HEK293 (cell line): Measurements from ENCODE around the gene SPEG.
A peak's percentile ranks its signal among the peaks of the same experiment; 100 is the strongest.

Experiments
- CTCF ChIA-PET: fragments of 350-600 bp; formaldehyde crosslinking; extraction: SDS; loops from one replicate; lab custom pipeline; 2021; ENCODE audit warnings: antibody characterized with exemption; lab: Yijun Ruan, JAX
- POLR2A ChIA-PET: fragments of 300-600 bp; formaldehyde crosslinking; extraction: SDS; loops from one replicate; lab custom pipeline; 2020; ENCODE audit warnings: antibody characterized with exemption, inconsistent platforms; lab: Yijun Ruan, JAX
- H3K27ac ChIP-seq: fragments of 200-500 bp; sonication (Bioruptor generic); 2 replicates; pipeline ENCODE4 v1.5.1; 2014; ENCODE audit warnings: low read depth, low read length, control low read depth, inconsistent platforms; ENCODE audit errors: extremely low read depth
- H3K36me3 ChIP-seq, 2 experiments: fragments of 200-500 bp in 1 of 2; sonication (Bioruptor generic) in 1 of 2; 1 replicate in 1 of 2; 2 replicates in 1 of 2; pipeline ENCODE4 v1.5.1; 2014 to 2017; ENCODE audit warnings: inconsistent platforms in 2 of 2, low read length in 2 of 2; ENCODE audit not compliant: control insufficient read depth in 2 of 2, insufficient read depth in 1 of 2
- H3K4me1 ChIP-seq: fragments of 200-500 bp; sonication (Bioruptor generic); 2 replicates; pipeline ENCODE4 v1.5.1; 2014; ENCODE audit warnings: mild to moderate bottlenecking, low read length, inconsistent platforms; ENCODE audit not compliant: control insufficient read depth, insufficient read depth
- H3K4me3 ChIP-seq: 2 replicates; pipeline ENCODE4 v1.5.1; 2011; ENCODE audit warnings: low read depth, mild to moderate bottlenecking, control low read depth, low read length, moderate library complexity
- H3K9me3 ChIP-seq: fragments of 200-500 bp; sonication (Bioruptor generic); 2 replicates; pipeline ENCODE4 v1.5.1; 2014; ENCODE audit warnings: low read depth, low read length, inconsistent platforms; ENCODE audit not compliant: control insufficient read depth, insufficient read depth
- KLF1 ChIP-seq: fragments of 450-650 bp; formaldehyde crosslinking; IDR thresholded peaks from 2 replicates; pipeline ENCODE4 v1.5.1; 2016; ENCODE audit warnings: missing biosample characterization, missing genetic modification characterization
- MYNN ChIP-seq: fragments of 450-650 bp; formaldehyde crosslinking; IDR thresholded peaks from 2 replicates; pipeline ENCODE4 v1.5.1; 2016; ENCODE audit warnings: missing biosample characterization, missing genetic modification characterization, borderline replicate concordance
- REPIN1 ChIP-seq: fragments of 450-650 bp; formaldehyde crosslinking; IDR thresholded peaks from 2 replicates; pipeline ENCODE4 v1.5.1; 2017; ENCODE audit warnings: missing biosample characterization, missing genetic modification characterization, low read depth
- ZEB2 ChIP-seq: fragments of 450-650 bp; formaldehyde crosslinking; IDR thresholded peaks from 2 replicates; pipeline ENCODE4 v1.5.1; 2016; ENCODE audit warnings: missing biosample characterization, missing genetic modification characterization
- ZFP37 ChIP-seq: fragments of 450-650 bp; formaldehyde crosslinking; IDR thresholded peaks from 2 replicates; pipeline ENCODE4 v1.5.1; 2016; ENCODE audit warnings: missing biosample characterization, missing genetic modification characterization
- ZNF530 ChIP-seq: fragments of 450-650 bp; formaldehyde crosslinking; IDR thresholded peaks from 2 replicates; pipeline ENCODE4 v1.5.1; 2016; ENCODE audit warnings: low read depth, missing biosample characterization, missing genetic modification characterization
- ZNF549 ChIP-seq: fragments of 450-650 bp; IDR thresholded peaks from 2 replicates; pipeline ENCODE4 v1.5.1; 2018; ENCODE audit warnings: missing biosample characterization, missing genetic modification characterization, mild to moderate bottlenecking, inconsistent platforms, moderate library complexity
- ZNF558 ChIP-seq: fragments of 450-650 bp; formaldehyde crosslinking; IDR thresholded peaks from 2 replicates; pipeline ENCODE4 v1.5.1; 2016; ENCODE audit warnings: missing biosample characterization, missing genetic modification characterization
- ZNF664 ChIP-seq: fragments of 450-650 bp; formaldehyde crosslinking; IDR thresholded peaks from 2 replicates; pipeline ENCODE4 v1.5.1; 2016; ENCODE audit warnings: missing biosample characterization, missing genetic modification characterization
- ZNF670 ChIP-seq: fragments of 450-650 bp; formaldehyde crosslinking; IDR thresholded peaks from 2 replicates; pipeline ENCODE4 v1.5.1; 2016; ENCODE audit warnings: missing biosample characterization, missing genetic modification characterization, low read depth
- ZNF785 ChIP-seq: fragments of 450-650 bp; formaldehyde crosslinking; IDR thresholded peaks from 2 replicates; pipeline ENCODE4 v1.5.1; 2016; ENCODE audit warnings: missing biosample characterization, missing genetic modification characterization
- ZSCAN30 ChIP-seq: fragments of 450-650 bp; IDR thresholded peaks from 2 replicates; pipeline ENCODE4 v1.5.1; 2018; ENCODE audit warnings: missing biosample characterization, mild to moderate bottlenecking, missing genetic modification characterization, moderate library complexity
- TF ChIP-seq, protein P1 (sequence below): fragments of 450-650 bp; formaldehyde crosslinking; IDR thresholded peaks from 2 replicates; pipeline ENCODE4 v1.5.1; 2016; ENCODE audit warnings: missing biosample characterization, missing genetic modification characterization

Gene SPEG

DNA sequence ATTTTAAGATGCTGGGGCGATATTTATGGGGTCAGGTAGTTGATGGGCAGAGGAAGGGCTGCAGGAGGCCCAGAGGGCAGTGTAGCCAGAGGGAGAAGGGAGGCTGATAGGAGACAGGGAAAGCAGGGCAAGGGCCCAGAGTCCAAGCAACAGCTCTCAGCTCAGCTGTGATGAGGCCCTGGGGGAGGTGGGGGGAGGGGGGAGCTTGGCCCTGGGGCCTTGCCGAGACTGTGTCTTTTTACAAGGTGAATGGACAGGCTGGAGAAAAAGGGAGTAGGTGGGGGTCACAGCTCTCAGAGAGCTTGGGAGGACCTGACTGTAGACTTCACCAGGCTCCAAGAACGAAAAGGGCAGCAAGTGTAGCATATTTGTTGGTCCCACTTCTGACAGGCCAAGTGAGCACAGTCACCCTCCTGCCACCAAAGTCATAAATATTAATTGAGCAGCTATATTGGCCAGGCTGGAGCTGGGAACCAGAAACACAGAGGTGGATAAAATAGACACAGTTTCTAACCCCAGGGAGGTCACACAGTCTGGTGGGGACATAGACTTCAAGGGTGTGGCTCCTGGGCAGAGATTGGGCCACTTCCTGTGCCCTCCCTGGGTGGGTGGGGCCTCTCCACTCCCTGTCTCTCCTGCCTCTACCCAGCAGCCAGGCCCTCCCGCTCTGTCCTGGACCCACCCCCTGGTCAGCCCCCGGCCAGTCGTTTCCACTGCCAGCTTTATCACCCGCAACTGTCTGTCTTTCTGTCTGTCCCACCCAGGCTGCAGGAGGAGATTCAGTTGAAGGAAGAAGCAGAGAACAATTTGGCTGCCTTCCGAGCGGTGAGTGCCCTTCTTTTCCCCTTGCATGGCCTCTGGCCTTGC, 15.1 kb upstream of the SPEG start:
- Histone ChIP-seq H3K36me3 (no peaks in the 10 kb centered on the region), H3K4me3 (no peak overlapping the region), H3K9me3 (no peaks in the 10 kb centered on the region), H3K4me1 (no peaks in the 10 kb centered on the region), H3K27ac (no peak overlapping the region)
- TF ChIP-seq ZEB2 (no peak), KLF1 (tag by site-specific recombination) (peak; percentile 31; the same call in 1 of the 2 replicates), ZNF664 (tag by site-specific recombination) (peak; percentile 82)
- CTCF ChIA-PET: interaction anchor here (1.3 kb wide), 1 partner anchor 17 kb away, joined by 7 read pairs; no protein-coding TSS in a partner anchor
- POLR2A ChIA-PET: no interaction called here

DNA sequence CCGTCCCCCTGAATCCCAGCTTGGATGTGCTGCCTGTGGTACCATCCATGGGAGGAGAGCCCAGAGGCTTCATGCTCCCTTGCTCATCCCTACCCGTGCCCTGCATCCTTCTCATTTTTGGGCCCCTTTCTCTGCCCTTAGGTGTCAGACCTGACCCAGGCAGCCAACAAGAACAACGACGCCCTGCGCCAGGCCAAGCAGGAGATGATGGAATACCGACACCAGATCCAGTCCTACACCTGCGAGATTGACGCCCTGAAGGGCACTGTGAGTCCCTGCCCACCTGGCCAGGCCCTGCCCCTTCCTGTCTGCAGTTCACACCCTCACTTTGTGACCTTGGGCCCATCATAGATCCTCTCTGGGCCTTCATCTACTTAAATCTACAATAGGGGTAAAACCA, 14.0 kb upstream of the SPEG start:
- no peaks in the 10 kb centered on the region for H3K4me1 ChIP-seq
- H3K36me3 ChIP-seq: no peaks in the 10 kb centered on the region
- TF ChIP-seq ZNF549 (tag by site-specific recombination) (no peak), ZNF558 (tag by site-specific recombination) (no peak), ZNF530 (tag by site-specific recombination) (no peak)
- no peak overlapping the region for H3K27ac ChIP-seq
- CTCF ChIA-PET: no interaction called here
- no peaks in the 10 kb centered on the region for H3K9me3 ChIP-seq
- POLR2A ChIA-PET: no interaction called here
- no peak overlapping the region for H3K4me3 ChIP-seq

DNA sequence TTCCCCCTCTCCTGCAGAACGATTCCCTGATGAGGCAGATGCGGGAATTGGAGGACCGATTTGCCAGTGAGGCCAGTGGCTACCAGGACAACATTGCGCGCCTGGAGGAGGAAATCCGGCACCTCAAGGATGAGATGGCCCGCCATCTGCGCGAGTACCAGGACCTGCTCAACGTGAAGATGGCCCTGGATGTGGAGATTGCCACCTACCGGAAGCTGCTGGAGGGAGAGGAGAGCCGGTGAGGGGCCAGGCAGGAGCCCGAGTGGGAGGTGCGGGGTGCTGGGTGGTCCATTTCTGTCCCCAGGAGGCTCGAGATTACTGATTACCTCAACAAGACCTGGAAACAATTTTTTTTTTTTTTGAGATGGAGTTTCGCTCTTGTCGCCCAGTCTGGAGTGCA, 13.3 kb upstream of the SPEG start:
- Histone ChIP-seq H3K4me1 (no peaks in the 10 kb centered on the region), H3K36me3 (no peaks in the 10 kb centered on the region), H3K27ac (no peak overlapping the region), H3K4me3 (no peak overlapping the region), H3K9me3 (no peaks in the 10 kb centered on the region)
- POLR2A ChIA-PET: no interaction called here
- no peak for TF ChIP-seq ZNF785 (tag by site-specific recombination)
- no peak for TF ChIP-seq MYNN
- TF ChIP-seq REPIN1 (tag by site-specific recombination): no peak
- no peak for TF ChIP-seq ZSCAN30 (tag by site-specific recombination)
- TF ChIP-seq ZNF670 (tag by site-specific recombination): no peak
- TF ChIP-seq ZFP37 (tag by site-specific recombination): no peak
- CTCF ChIA-PET: no interaction called here

DNA sequence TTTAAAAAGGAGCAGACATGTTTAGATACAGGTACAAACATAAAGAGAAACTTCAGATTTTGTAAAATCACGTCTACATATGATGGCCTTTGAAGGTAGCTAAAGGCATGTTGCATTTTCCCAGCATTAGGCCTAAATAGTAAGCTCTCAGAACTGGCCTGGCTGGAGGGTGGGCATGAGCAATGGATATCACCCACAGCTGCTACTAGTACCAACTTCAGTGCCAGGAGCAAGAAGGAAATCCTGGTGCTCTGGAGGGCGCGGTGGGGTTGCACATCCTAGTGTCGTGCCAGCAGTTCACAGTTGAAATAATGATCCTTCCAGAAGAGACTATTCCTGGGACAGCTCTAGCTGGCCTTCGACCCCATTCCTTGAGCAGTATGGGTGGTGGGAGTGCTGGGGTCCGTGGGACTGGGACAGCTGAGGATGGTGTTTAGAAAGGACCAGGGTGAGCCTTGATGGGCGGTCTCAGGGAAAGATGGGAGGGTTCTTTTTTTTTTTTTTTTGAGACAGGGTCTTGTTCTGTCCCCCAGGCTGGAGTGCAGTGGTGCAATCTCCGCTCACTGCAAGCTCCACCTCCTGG, 11.6 kb upstream of the SPEG start:
- CTCF ChIA-PET: interaction anchor here (0.5 to 1.7 kb wide), 4 partner anchors 17 to 145 kb away, joined by 3 read pairs; no protein-coding TSS in a partner anchor
- no peaks in the 10 kb centered on the region for H3K9me3 ChIP-seq
- POLR2A ChIA-PET: no interaction called here
- no peak overlapping the region for H3K4me3 ChIP-seq
- TF ChIP-seq, protein P1, sequence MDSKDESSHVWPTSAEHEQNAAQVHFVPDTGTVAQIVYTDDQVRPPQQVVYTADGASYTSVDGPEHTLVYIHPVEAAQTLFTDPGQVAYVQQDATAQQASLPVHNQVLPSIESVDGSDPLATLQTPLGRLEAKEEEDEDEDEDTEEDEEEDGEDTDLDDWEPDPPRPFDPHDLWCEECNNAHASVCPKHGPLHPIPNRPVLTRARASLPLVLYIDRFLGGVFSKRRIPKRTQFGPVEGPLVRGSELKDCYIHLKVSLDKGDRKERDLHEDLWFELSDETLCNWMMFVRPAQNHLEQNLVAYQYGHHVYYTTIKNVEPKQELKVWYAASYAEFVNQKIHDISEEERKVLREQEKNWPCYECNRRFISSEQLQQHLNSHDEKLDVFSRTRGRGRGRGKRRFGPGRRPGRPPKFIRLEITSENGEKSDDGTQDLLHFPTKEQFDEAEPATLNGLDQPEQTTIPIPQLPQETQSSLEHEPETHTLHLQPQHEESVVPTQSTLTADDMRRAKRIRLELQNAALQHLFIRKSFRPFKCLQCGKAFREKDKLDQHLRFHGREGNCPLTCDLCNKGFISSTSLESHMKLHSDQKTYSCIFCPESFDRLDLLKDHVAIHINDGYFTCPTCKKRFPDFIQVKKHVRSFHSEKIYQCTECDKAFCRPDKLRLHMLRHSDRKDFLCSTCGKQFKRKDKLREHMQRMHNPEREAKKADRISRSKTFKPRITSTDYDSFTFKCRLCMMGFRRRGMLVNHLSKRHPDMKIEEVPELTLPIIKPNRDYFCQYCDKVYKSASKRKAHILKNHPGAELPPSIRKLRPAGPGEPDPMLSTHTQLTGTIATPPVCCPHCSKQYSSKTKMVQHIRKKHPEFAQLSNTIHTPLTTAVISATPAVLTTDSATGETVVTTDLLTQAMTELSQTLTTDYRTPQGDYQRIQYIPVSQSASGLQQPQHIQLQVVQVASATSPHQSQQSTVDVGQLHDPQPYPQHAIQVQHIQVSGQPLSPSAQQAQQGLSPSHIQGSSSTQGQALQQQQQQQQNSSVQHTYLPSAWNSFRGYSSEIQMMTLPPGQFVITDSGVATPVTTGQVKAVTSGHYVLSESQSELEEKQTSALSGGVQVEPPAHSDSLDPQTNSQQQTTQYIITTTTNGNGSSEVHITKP (tag by site-specific recombination): peak; percentile 35; the same call in 1 of the 2 replicates
- TF ChIP-seq ZNF785 (tag by site-specific recombination): no peak
- no peaks in the 10 kb centered on the region for H3K36me3 ChIP-seq
- no peaks in the 10 kb centered on the region for H3K4me1 ChIP-seq
- no peak overlapping the region for H3K27ac ChIP-seq
